Ureter (tissue), 1 donor: Measurements from ENCODE around the gene MAGI1. TPM values are rescaled to one million over a fixed set of nuclear protein-coding genes. Genes with fewer than 3 reads are reported as not detected.
"Not testable (repeated sequence)": the region's sequence is repeated elsewhere in the genome, so short reads cannot be mapped to it uniquely, and the experiment has no call there.

Experiments
- DNase-seq: peaks from one replicate; pipeline ENCODE4 v3.0.0-alpha.2; 2020; ENCODE audit warnings: low spot score
- total RNA-seq: library from RNA; stranded (reverse); gene quantifications from one replicate; pipeline ENCODE4 v1.2.4, GENCODE V29; 2023
- donor health status: DM: yes; HTN: yes; CAD: no.

MAGI1 gene
- total RNA-seq, 1 donor from 2014 or later = 45.5 TPM

- DNase-seq = no peak
Observed at GRCh38 chr3:65534805-65535204, 503.9 kb downstream of the MAGI1 start.

GRCh38 chr3:65532749-65533148 is 506.0 kb downstream of the MAGI1 start:
- DNase-seq = no peak

GRCh38 chr3:65532215-65532614 is 506.5 kb downstream of the MAGI1 start:
- no peak for DNase-seq

- no peak for DNase-seq
Observed at GRCh38 chr3:65531499-65531898, 507.2 kb downstream of the MAGI1 start.

- no peak for DNase-seq
Observed at GRCh38 chr3:65526656-65527055, 512.1 kb downstream of the MAGI1 start.

GRCh38 chr3:65524584-65524983 is 514.1 kb downstream of the MAGI1 start:
- no peak for DNase-seq

GRCh38 chr3:65523878-65524277 is 514.8 kb downstream of the MAGI1 start:
- DNase-seq = no peak

GRCh38 chr3:65521032-65521431 is 517.7 kb downstream of the MAGI1 start:
- no peak for DNase-seq

- DNase-seq = no peak
Observed at GRCh38 chr3:65516998-65517397, 521.7 kb downstream of the MAGI1 start.

- not testable (repeated sequence) for DNase-seq
Observed at GRCh38 chr3:65514317-65514716, 524.4 kb downstream of the MAGI1 start.

GRCh38 chr3:65509423-65509794 is 529.3 kb downstream of the MAGI1 start:
- not testable (repeated sequence) for DNase-seq

GRCh38 chr3:65508750-65509422 is 529.8 kb downstream of the MAGI1 start:
- no peak for DNase-seq

- DNase-seq = no peak
Observed at GRCh38 chr3:65507437-65507836, 531.3 kb downstream of the MAGI1 start.

- no peak for DNase-seq
Observed at GRCh38 chr3:65503776-65504175, 534.9 kb downstream of the MAGI1 start.

GRCh38 chr3:65502526-65502925 is 536.2 kb downstream of the MAGI1 start:
- DNase-seq = no peak

GRCh38 chr3:65500398-65501306 is 538.1 kb downstream of the MAGI1 start:
- DNase-seq = no peak

- no peak for DNase-seq
Observed at GRCh38 chr3:65497846-65498245, 540.9 kb downstream of the MAGI1 start.

- DNase-seq = no peak
Observed at GRCh38 chr3:65497236-65497635, 541.5 kb downstream of the MAGI1 start.

GRCh38 chr3:65493938-65494337 is 544.8 kb downstream of the MAGI1 start:
- no peak for DNase-seq

GRCh38 chr3:65493371-65493882 is 545.3 kb downstream of the MAGI1 start:
- DNase-seq = no peak

GRCh38 chr3:65492249-65492648 is 546.5 kb downstream of the MAGI1 start:
- DNase-seq = no peak

GRCh38 chr3:65490114-65490513 is 548.6 kb downstream of the MAGI1 start:
- no peak for DNase-seq

GRCh38 chr3:65489253-65489652 is 549.5 kb downstream of the MAGI1 start:
- no peak for DNase-seq
